HG02885 (cell line): ENCODE data around the gene GCAT.
"Not testable (repeated sequence)": the region's sequence is repeated elsewhere in the genome, so short reads cannot be mapped to it uniquely, and the experiment has no call there.

Source experiments
- ATAC-seq: cut with Tn5 transposase; IDR thresholded peaks from one replicate; pipeline ENCODE4 v1.9.1; 2021; ENCODE audit warnings: mild to moderate bottlenecking; ENCODE audit not compliant: unreplicated experiment, poor library complexity

The GCAT gene

GRCh38 chr22:37781434-37782059 lies 26.2 kb upstream of the GCAT start:
- no peak for ATAC-seq

- ATAC-seq: no peak
Observed at GRCh38 chr22:37782340-37783168, 25.2 kb upstream of the GCAT start.

- ATAC-seq: no peak
Observed at GRCh38 chr22:37784829-37785495, 22.8 kb upstream of the GCAT start.

GRCh38 chr22:37790234-37790633 lies 17.5 kb upstream of the GCAT start:
- ATAC-seq: no peak

GRCh38 chr22:37792494-37792893 lies 15.2 kb upstream of the GCAT start:
- ATAC-seq: no peak

- ATAC-seq: no peak
Observed at GRCh38 chr22:37794376-37794775, 13.4 kb upstream of the GCAT start.

GRCh38 chr22:37796079-37796478 lies 11.7 kb upstream of the GCAT start:
- no peak for ATAC-seq

- not testable (repeated sequence) for ATAC-seq
Observed at GRCh38 chr22:37797259-37797658, 10.5 kb upstream of the GCAT start.

- ATAC-seq: no peak
Observed at GRCh38 chr22:37797874-37798500, 9.7 kb upstream of the GCAT start.

GRCh38 chr22:37799979-37800378 lies 7.8 kb upstream of the GCAT start:
- ATAC-seq: not testable (repeated sequence)

- ATAC-seq: no peak
Observed at GRCh38 chr22:37801946-37802309, 5.8 kb upstream of the GCAT start.

- no peak for ATAC-seq
Observed at GRCh38 chr22:37802310-37803194, 5.2 kb upstream of the GCAT start.

- ATAC-seq: no peak
Observed at GRCh38 chr22:37803195-37803638, 4.5 kb upstream of the GCAT start.

- no peak for ATAC-seq
Observed at GRCh38 chr22:37803639-37804351, 3.9 kb upstream of the GCAT start.

GRCh38 chr22:37804352-37804880 lies 3.3 kb upstream of the GCAT start:
- no peak for ATAC-seq

GRCh38 chr22:37804881-37805809 lies 2.6 kb upstream of the GCAT start:
- no peak for ATAC-seq

GRCh38 chr22:37805810-37806277 lies 1.9 kb upstream of the GCAT start:
- no peak for ATAC-seq
